Fibroblast of the aortic adventitia (primary cell): Measurements from ENCODE around the gene ROCK1. TPM values are rescaled to one million over a fixed set of nuclear protein-coding genes. Genes with fewer than 3 reads are reported as not detected.
A peak's percentile ranks its signal among the peaks of the same experiment; 100 is the strongest.

Experiments used
- DNase-seq: peaks from one replicate; pipeline ENCODE4 v3.0.0-alpha.2; 2010; ENCODE audit warnings: low read depth
- H3K4me3 ChIP-seq: 2 replicates; pipeline ENCODE4 v1.5.1; 2011; ENCODE audit warnings: low read depth, mild to moderate bottlenecking, control low read depth, low read length, moderate library complexity
- CTCF ChIP-seq: IDR thresholded peaks from 2 replicates; pipeline ENCODE4 v1.5.1; 2011; ENCODE audit warnings: mild to moderate bottlenecking, low read length, control low read depth, inconsistent platforms; ENCODE audit not compliant: insufficient read depth
- total RNA-seq: library from RNA; depleted of rRNA; stranded (reverse); fragments of >200 nt; gene quantifications from 2 replicates; pipeline ENCODE4 v1.2.3, GENCODE V29; 2012; ENCODE audit warnings: low replicate concordance

The ROCK1 gene
- total RNA-seq, 1 donor: 56.4 TPM

GRCh38 chr18:21056545-21056944 lies 55.1 kb downstream of the ROCK1 start:
- no peak for DNase-seq

GRCh38 chr18:21054252-21054821 lies 57.3 kb downstream of the ROCK1 start:
- DNase-seq: no peak
- no peak for TF ChIP-seq CTCF
- no peak overlapping the region for H3K4me3 ChIP-seq

More at GRCh38 chr18:21056545-21056944, 55.1 kb downstream of the ROCK1 start:
- H3K4me3 ChIP-seq: no peak overlapping the region
- no peak for TF ChIP-seq CTCF

GRCh38 chr18:21053127-21053526 lies 58.5 kb downstream of the ROCK1 start:
- peak; percentile 87 for DNase-seq
- TF ChIP-seq CTCF: no peak
- no peak overlapping the region for H3K4me3 ChIP-seq

DNA sequence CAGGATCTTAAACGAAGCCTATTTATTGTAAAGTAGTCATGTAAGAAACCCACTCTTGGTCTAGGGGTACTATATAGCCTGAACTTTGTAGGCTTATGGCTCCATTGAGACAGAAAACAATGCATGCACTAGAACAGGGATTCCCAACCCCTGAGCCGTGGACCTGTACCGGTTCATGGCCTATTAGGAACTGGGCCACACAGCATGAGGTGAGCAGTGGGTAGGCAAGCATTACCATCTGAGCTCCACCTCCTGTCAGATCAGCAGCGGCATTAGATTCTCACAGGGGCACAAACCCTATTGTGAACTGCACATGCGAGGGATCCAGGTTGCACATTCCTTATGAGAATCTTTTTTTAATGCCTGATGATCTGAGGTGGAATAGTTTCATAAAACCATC lies 59.2 kb downstream of the ROCK1 start:
- TF ChIP-seq CTCF: no peak
- DNase-seq: no peak

DNA sequence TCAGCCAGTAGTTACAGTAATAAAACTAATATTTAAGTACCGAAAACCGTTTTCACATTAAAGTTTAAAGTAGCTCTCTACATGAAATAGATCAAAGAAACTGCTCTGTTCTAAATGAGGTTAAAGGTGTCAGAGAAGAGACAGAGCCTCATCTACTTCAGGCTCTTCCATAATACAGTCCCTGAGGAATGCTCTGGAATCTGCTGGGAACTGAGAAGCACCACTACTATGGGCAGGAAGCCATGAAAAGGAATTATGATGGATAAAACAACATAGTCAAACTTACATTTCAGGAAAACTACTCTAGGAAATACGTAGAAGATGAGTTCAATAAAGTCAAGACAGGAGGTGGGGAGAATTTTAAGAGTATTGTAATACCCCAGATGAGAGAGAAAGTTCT lies 60.0 kb downstream of the ROCK1 start:
- DNase-seq: peak; percentile 13
- no peak for TF ChIP-seq CTCF
- H3K4me3 ChIP-seq: no peak overlapping the region

More for the DNA sequence above, 59.2 kb downstream of the ROCK1 start:
- no peak overlapping the region for H3K4me3 ChIP-seq

GRCh38 chr18:21049306-21049705 lies 62.3 kb downstream of the ROCK1 start:
- TF ChIP-seq CTCF: no peak
- DNase-seq: no peak
- H3K4me3 ChIP-seq: no peak overlapping the region

GRCh38 chr18:21047126-21047525 lies 64.5 kb downstream of the ROCK1 start:
- DNase-seq: no peak
- H3K4me3 ChIP-seq: no peak overlapping the region
- no peak for TF ChIP-seq CTCF
